H1 (cell line): ENCODE data around the gene CRYGN. TPM values are rescaled to one million over a fixed set of nuclear protein-coding genes. Genes with fewer than 3 reads are reported as not detected.

Experiments
- CTCF ChIA-PET: fragments of 300-600 bp; sonication (Branson Sonifier 250); formaldehyde crosslinking; loops from one replicate; lab custom pipeline; 2021; ENCODE audit not compliant: partially characterized antibody; lab: Charles Lee
- POLR2A ChIA-PET: fragments of 300-600 bp; sonication (Branson Sonifier 250); formaldehyde crosslinking; loops from one replicate; lab custom pipeline; 2021; ENCODE audit warnings: inconsistent platforms; ENCODE audit not compliant: partially characterized antibody; lab: Charles Lee
- DNase-seq, 2 experiments: peaks; one replicate each; pipeline versions ENCODE4 v3.0.0 to v3.0.0-alpha.2; 2010 to 2022; ENCODE audit warnings: low spot score in 2 of 2, low read depth in 1 of 2, mixed read lengths in 1 of 2
- FAIRE-seq: peaks from 2 replicates; lab custom pipeline; 2011; peaks lifted over from hg19 to GRCh38; lab: Jason Lieb, UNC
- H2AFZ ChIP-seq: 2 replicates; pipeline ENCODE4 v1.8.1; 2012; ENCODE audit warnings: low read length, inconsistent platforms
- H2AK5ac ChIP-seq: 2 replicates; pipeline ENCODE4 v1.6.1; 2013; ENCODE audit warnings: low read depth, low read length
- H2BK120ac ChIP-seq: replicated peaks from 2 replicates; pipeline ENCODE3; 2013; ENCODE audit warnings: low read depth, low read length, inconsistent platforms
- H2BK12ac ChIP-seq: 2 replicates; pipeline ENCODE4 v1.6.1; 2013; ENCODE audit warnings: low read depth, low read length
- H2BK15ac ChIP-seq: 2 replicates; pipeline ENCODE4 v1.6.1; 2013; ENCODE audit warnings: low read length
- H2BK20ac ChIP-seq: 2 replicates; pipeline ENCODE4 v1.6.1; 2013; ENCODE audit warnings: low read length
- H2BK5ac ChIP-seq: 2 replicates; pipeline ENCODE4 v1.6.1; 2013; ENCODE audit warnings: low read depth, low read length
- H3K14ac ChIP-seq: 2 replicates; pipeline ENCODE4 v1.6.1; 2013; ENCODE audit warnings: inconsistent platforms; ENCODE audit not compliant: insufficient read length
- H3K18ac ChIP-seq: 2 replicates; pipeline ENCODE4 v1.6.1; 2013; ENCODE audit warnings: low read length; ENCODE audit errors: extremely low read depth
- H3K23ac ChIP-seq: 2 replicates; pipeline ENCODE4 v1.6.1; 2013; ENCODE audit warnings: inconsistent platforms; ENCODE audit not compliant: insufficient read length
- H3K23me2 ChIP-seq: 2 replicates; pipeline ENCODE4 v1.6.1; 2013; ENCODE audit warnings: low read depth, low read length
- H3K27ac ChIP-seq: 2 replicates; pipeline ENCODE4 v1.6.1; 2011; ENCODE audit warnings: low read depth, low read length, inconsistent platforms
- H3K27me3 ChIP-seq, 4 experiments: replicated peaks in 1 of 4; 1 replicate in 1 of 4; 2 replicates in 3 of 4; pipeline versions ENCODE4 v1.6.1 to v1.8.1; 2011 to 2013; ENCODE audit warnings: low read length in 3 of 4, mild to moderate bottlenecking in 3 of 4, inconsistent platforms in 2 of 4, mixed read lengths in 2 of 4, moderate library complexity in 1 of 4; ENCODE audit not compliant: control insufficient read depth in 3 of 4, insufficient read depth in 3 of 4; ENCODE audit errors: extremely low read depth in 1 of 4
- H3K36me3 ChIP-seq, 4 experiments: 2 replicates each; pipeline versions ENCODE4 v1.6.1 to v1.8.1; 2011 to 2013; ENCODE audit warnings: mild to moderate bottlenecking in 4 of 4, low read length in 3 of 4, moderate library complexity in 2 of 4, control low read depth in 1 of 4, inconsistent platforms in 1 of 4; ENCODE audit not compliant: insufficient read depth in 4 of 4, control insufficient read depth in 2 of 4
- H3K4ac ChIP-seq: replicated peaks from 2 replicates; pipeline ENCODE3; 2013; ENCODE audit warnings: low read length, low read depth, mixed read lengths, inconsistent platforms; ENCODE audit not compliant: insufficient read length
- H3K4me1 ChIP-seq, 4 experiments: replicated peaks in 1 of 4; 1 replicate in 1 of 4; 2 replicates in 3 of 4; pipeline versions ENCODE4 v1.6.1 to v1.8.1; 2011 to 2013; ENCODE audit warnings: low read length in 3 of 4, inconsistent platforms in 2 of 4, mixed read lengths in 1 of 4; ENCODE audit not compliant: insufficient read depth in 4 of 4, control insufficient read depth in 3 of 4
- H3K4me2 ChIP-seq, 2 experiments: 2 replicates each; pipeline versions ENCODE4 v1.6.1 to v1.8.1; 2011 to 2013; ENCODE audit warnings: low read depth in 2 of 2, low read length in 2 of 2, control low read depth in 1 of 2, inconsistent platforms in 1 of 2, mild to moderate bottlenecking in 1 of 2; ENCODE audit not compliant: insufficient read depth in 1 of 2
- H3K4me3 ChIP-seq, 4 experiments: fragments of 200-600, 300-600 bp in 1 of 4; sonication (generic), shearing (Covaris generic), sonication (Bioruptor Twin) in 1 of 4; 2 replicates each; pipeline versions ENCODE4 v1.5.1 to v1.8.1; 2011 to 2016; ENCODE audit warnings: low read length in 4 of 4, low read depth in 3 of 4, control low read depth in 2 of 4, inconsistent platforms in 2 of 4, mild to moderate bottlenecking in 2 of 4, mixed read lengths in 1 of 4, moderate library complexity in 1 of 4; ENCODE audit not compliant: insufficient read depth in 2 of 4; ENCODE audit errors: extremely low read depth in 1 of 4
- H3K56ac ChIP-seq: replicated peaks from 2 replicates; pipeline ENCODE3; 2013; ENCODE audit warnings: low read depth, mild to moderate bottlenecking, mixed read lengths, low read length, inconsistent platforms; ENCODE audit not compliant: insufficient read length
- H3K79me1 ChIP-seq: 2 replicates; pipeline ENCODE4 v1.6.1; 2013; ENCODE audit warnings: low read depth, low read length, control low read depth
- H3K79me2 ChIP-seq, 2 experiments: 2 replicates each; pipeline versions ENCODE4 v1.6.1 to v1.8.1; 2012 to 2013; ENCODE audit warnings: low read length in 2 of 2, mild to moderate bottlenecking in 2 of 2, inconsistent platforms in 1 of 2; ENCODE audit not compliant: insufficient read depth in 2 of 2, control insufficient read depth in 1 of 2
- H3K9ac ChIP-seq, 4 experiments: replicated peaks in 1 of 4; 1 replicate in 1 of 4; 2 replicates in 3 of 4; pipeline versions ENCODE4 v1.6.1 to v1.8.1; 2011 to 2013; ENCODE audit warnings: low read depth in 3 of 4, low read length in 3 of 4, control low read depth in 2 of 4, mild to moderate bottlenecking in 2 of 4, moderate library complexity in 2 of 4, inconsistent platforms in 1 of 4; ENCODE audit errors: extremely low read depth in 1 of 4
- H3K9me3 ChIP-seq, 2 experiments: 2 replicates each; pipeline versions ENCODE4 v1.6.1 to v1.8.1; 2012 to 2013; ENCODE audit warnings: mild to moderate bottlenecking in 2 of 2, moderate library complexity in 2 of 2, control low read depth in 1 of 2, inconsistent platforms in 1 of 2, low read depth in 1 of 2, low read length in 1 of 2, mixed read lengths in 1 of 2; ENCODE audit not compliant: insufficient read depth in 2 of 2
- H4K20me1 ChIP-seq, 2 experiments: replicated peaks in 1 of 2; 2 replicates each; pipeline versions ENCODE3 to v1.8.1; 2011 to 2013; ENCODE audit warnings: inconsistent platforms in 2 of 2, low read length in 2 of 2, mild to moderate bottlenecking in 1 of 2; ENCODE audit not compliant: insufficient read depth in 2 of 2, control insufficient read depth in 1 of 2
- H4K5ac ChIP-seq: 2 replicates; pipeline ENCODE4 v1.6.1; 2013; ENCODE audit warnings: low read length, low read depth, mixed read lengths, inconsistent platforms; ENCODE audit not compliant: insufficient read length
- H4K8ac ChIP-seq: 2 replicates; pipeline ENCODE4 v1.8.0; 2013; ENCODE audit warnings: mild to moderate bottlenecking, moderate library complexity, low read length, inconsistent platforms; ENCODE audit not compliant: insufficient read depth; ENCODE audit errors: extremely low read depth
- H4K91ac ChIP-seq: replicated peaks from 2 replicates; pipeline ENCODE3; 2013; ENCODE audit warnings: low read length, mixed read lengths, inconsistent platforms; ENCODE audit not compliant: insufficient read length
- WGBS, 2 experiments: shearing (Covaris generic) in 1 of 2; methylation state at CpG; one replicate each; pipeline versions ENCODE4 v1.1.6 to v1.1.7; 2013 to 2015; ENCODE audit warnings: low lambda C conversion rate in 2 of 2, mixed read lengths in 2 of 2, inconsistent platforms in 1 of 2, low coverage in 1 of 2, missing lambda C conversion rate in 1 of 2; ENCODE audit not compliant: insufficient replicate concordance in 2 of 2, insufficient coverage in 1 of 2, insufficient read length in 1 of 2; ENCODE audit errors: extremely low coverage in 1 of 2, missing lambda C conversion rate in 1 of 2; 5-methylcytosine and 5-hydroxymethylcytosine counted together
- polyA plus RNA-seq, 7 experiments: library from polyadenylated mRNA; depleted of rRNA in 3 of 7; stranded (reverse) in 5 of 7; unstranded in 2 of 7; fragments of >200 nt in 5 of 7; fragments of 200-250 nt in 2 of 7; gene quantifications; 1 replicate in 5 of 7; 2 replicates in 1 of 7; 4 replicates in 1 of 7; pipeline versions ENCODE4 v1.2.1 to v1.2.3, GENCODE V29; 2011 to 2013; ENCODE audit warnings: missing spikeins in 2 of 7, mixed read lengths in 2 of 7
- total RNA-seq: library from RNA; stranded (reverse); fragmentation: NEBNext Ultra II Directional; extraction: Animal tissue kit (Norgen Biotek cat#: 25700); gene quantifications from 2 replicates; pipeline ENCODE4 v1.2.1, GENCODE V29; 2021

Gene CRYGN
- total and polyA plus RNA-seq, 2 of the 8 experiments (the other 6 are each of a cell fraction or from before 2014, with no cell fraction given), result 0.98 to 1.6 TPM

- Histone ChIP-seq H3K79me2 (no peaks in the 10 kb centered on the region), H3K27me3 (peaks cover 8 to 27% (median 22%) of the 10 kb centered on the region in 4 experiments), H3K23ac (no peak overlapping the region), H3K14ac (no peak overlapping the region), H3K4me3 (peak overlapping the region in 3 of 4 experiments; percentile 25 to 57 (median 34); a peak in 5 of 8 replicates), H3K4ac (peak overlapping the region; percentile 2), H4K20me1 (peaks cover 0 to 2% of the 10 kb centered on the region in 2 experiments), H3K56ac (no peak overlapping the region), H3K36me3 (peaks cover 0 to 13% (median under 1%) of the 10 kb centered on the region in 4 experiments; a peak in 3 of 8 replicates), H2AK5ac (no peak overlapping the region), H3K18ac (peak overlapping the region; percentile 60), H3K9ac (no peak overlapping the region; a peak in 1 of 7 replicates), H2BK5ac (no peak overlapping the region), H3K23me2 (peaks cover 14% of the 10 kb centered on the region; the same call in 1 of the 2 replicates), H4K8ac (peak overlapping the region; percentile 29; the same call in 1 of the 2 replicates), H3K9me3 (no peaks in the 10 kb centered on the region), H2BK20ac (no peak overlapping the region), H4K5ac (no peak overlapping the region), H3K79me1 (no peaks in the 10 kb centered on the region), H2BK15ac (no peak overlapping the region), H4K91ac (no peak overlapping the region), H3K4me1 (peaks cover 0 to 30% (median 8%) of the 10 kb centered on the region in 4 experiments; a peak in 6 of 7 replicates), H2BK12ac (0 out of 2 replicates have a peak overlapping the region, but pooled peaks have one; percentile 9), H2AFZ (0 out of 2 replicates have a peak overlapping the region, but pooled peaks have one; percentile 12), H3K4me2 (peak overlapping the region; percentile 80 to 87), H2BK120ac (no peak overlapping the region), H3K27ac (no peak overlapping the region)
- FAIRE-seq (no peak), DNase-seq (no peak)
- CTCF ChIA-PET, result interaction anchor here (0.7 to 16.9 kb wide), 6 partner anchors 12 to 177 kb away, joined by 3 to 185 read pairs (median 5); no protein-coding TSS in a partner anchor
- POLR2A ChIA-PET, result interaction anchor here (0.6 to 1.4 kb wide), 6 partner anchors 14 to 83 kb away, joined by 3 to 4 read pairs (median 3); partner anchors contain the start of genes CRYGN and NUB1
- WGBS, 2 experiments, result 79% methylated on average over 30 of the region's 32 CpGs; no CpG with 5 or more reads in 1 of the 2 experiments
Measured at GRCh38 chr7:151380199-151381097, 59.5 kb downstream of the CRYGN start.
